Nasal cavity respiratory epithelium epithelial cell of viscerocranial mucosa (primary cell): Measurements from ENCODE around the gene SIRPB2. TPM values are rescaled to one million over a fixed set of nuclear protein-coding genes. Genes with fewer than 3 reads are reported as not detected.

Experiments
- total RNA-seq: library from RNA; depleted of rRNA; stranded (reverse); fragments of >200 nt; gene quantifications from 2 replicates; pipeline ENCODE4 v1.2.3, GENCODE V29; 2014

The SIRPB2 gene
- total RNA-seq = under 0.01 and 0.21 TPM in 2 replicates

DNA sequence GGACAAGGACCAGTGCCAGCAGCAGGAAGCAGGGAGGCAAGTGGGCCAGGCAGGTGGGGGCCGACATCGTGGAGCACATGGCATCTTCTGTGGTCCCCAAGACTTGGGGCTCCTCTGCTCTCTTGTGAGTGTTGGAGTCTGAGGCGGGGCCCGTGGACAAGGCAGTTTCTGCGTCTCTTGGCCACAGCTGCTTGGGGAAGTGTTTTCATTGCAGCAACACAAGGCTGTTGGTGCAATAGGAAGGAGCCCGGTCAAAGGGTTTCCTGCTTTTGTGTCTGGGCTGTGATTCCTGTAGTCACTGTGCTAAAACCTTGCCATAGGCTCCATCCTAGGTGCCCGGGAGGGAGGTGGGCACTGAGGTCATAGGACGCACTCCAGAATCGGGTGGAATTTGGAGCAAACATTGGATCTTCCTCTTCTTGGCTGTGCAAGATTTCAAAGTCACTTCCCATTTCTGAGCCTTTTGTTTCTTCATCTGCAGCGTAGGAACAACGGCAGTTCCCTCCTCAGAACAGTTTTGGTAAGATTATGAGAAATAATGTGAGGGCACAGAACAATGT, at the start of gene SIRPB2:
SIRPB2 (minus strand) TSS at position 140 of the 560 bp plus-strand sequence; CDS start at position 79, 61 bp downstream.

DNA sequence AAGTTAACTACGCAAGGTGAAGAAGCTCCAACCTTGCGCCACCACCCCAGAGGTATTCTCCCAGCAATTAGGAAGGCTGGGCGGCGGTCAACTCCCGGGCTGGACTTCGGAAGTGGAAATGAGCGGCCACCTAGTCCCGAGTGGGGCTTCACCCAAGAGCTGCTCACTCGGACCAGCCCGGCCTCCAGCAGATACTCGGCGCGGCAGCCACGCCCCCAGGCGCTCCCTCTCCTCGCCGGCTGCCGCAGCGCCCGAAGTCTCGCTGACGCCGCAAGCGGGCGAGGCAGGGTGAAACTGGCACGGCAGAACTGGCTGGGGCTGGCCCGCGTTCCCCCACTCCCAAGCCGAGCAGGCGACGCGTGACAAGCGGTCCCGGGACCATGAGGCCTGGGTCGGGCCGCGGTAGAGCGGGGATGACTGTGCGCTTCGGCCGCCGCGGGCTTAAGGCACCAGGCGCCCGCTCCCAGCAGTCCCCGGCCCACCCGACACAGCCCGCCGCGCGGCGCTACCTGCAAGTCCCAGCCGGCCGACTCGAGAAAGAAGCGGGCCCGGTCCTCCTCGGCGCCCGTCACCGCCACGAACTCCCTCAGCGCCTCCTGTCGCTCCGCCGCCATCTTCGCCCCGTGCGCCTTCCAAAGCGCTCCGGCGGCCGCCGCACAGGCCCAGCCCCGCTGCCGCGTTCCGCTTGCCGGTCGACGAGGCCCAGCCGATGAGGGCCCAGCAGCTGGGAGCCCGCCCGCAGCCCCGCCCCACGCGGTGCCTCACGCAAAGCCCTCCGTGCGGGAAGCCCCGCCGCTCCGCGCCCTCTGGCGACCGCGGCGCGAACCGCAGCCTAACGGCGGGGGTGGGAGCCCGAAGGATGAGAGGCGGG, 24.8 kb downstream of the SIRPB2 start, which contains the start of gene NSFL1C:
NSFL1C (minus strand) TSS at position 639 of the 871 bp plus-strand sequence; CDS start at position 614, 25 bp downstream.

Other genes starting within 250 kb of the SIRPB2 start
- gene SNPH, start 225.1 kb downstream of the SIRPB2 start, total RNA-seq = 4.1 and 9.9 TPM in 2 replicates
- 23.1 and 65.3 TPM in 2 replicates for gene SDCBP2, start 162.3 kb downstream of the SIRPB2 start, total RNA-seq
- gene FKBP1A, start 98.4 kb downstream of the SIRPB2 start, total RNA-seq = 89.5 and 116 TPM in 2 replicates
- gene NSFL1C, start 24.6 kb downstream of the SIRPB2 start, total RNA-seq = 19.1 and 39.6 TPM in 2 replicates
- not detected in 2 replicates for gene SIRPD, start 66.3 kb upstream of the SIRPB2 start, total RNA-seq
- not detected in 2 replicates for gene SIRPB1, start 128.6 kb upstream of the SIRPB2 start, total RNA-seq
- not detected in 2 replicates for gene SIRPG, start 166.4 kb upstream of the SIRPB2 start, total RNA-seq